Heart left ventricle (tissue), 13 donors: ENCODE measurements around the gene FOXM1.

Experiments
- POLR2A ChIP-seq, 2 donors: fragments of 450-650 bp; IDR thresholded peaks; one replicate each; pipeline ENCODE4 v1.6.1; 2017; ENCODE audit warnings: antibody characterized with exemption in 2 of 2, mild to moderate bottlenecking in 2 of 2, moderate library complexity in 2 of 2
- TF ChIP-seq, protein P1 (sequence below), 12 donors: fragments of 200-600 bp; sonication (generic) in 4 of 12; IDR thresholded peaks; one replicate each; pipeline versions ENCODE4 v1.5.0 to v1.8.0; 2018 to 2022; ENCODE audit warnings: antibody characterized with exemption in 12 of 12, mild to moderate bottlenecking in 5 of 12
- donor health status: ischemic (EF 13 %, LVEDD 7.1; RV severe dilation, severe dysfunction).
- donor health status: DM: no; HTN: yes; CAD: no.
- donor health status: DM: no; HTN: no; CAD: no.
- donor health status: ischemic (EF 25% LVEDD 6.9; RV normal size, moderate dysfunction).
- donor health status: ischemic (EF 25% LVEDD 5.7; RV mildly dilated, moderate dysfunction).
- donor health status: ischemic (EF 35%, LVEDD 5.7; RV mildly dilated, moderate dysfunction).
- donor health status: nonischemic (EF 11% LVEDD 7.7; RV severe dilation, severe dysfunction).
- donor health status: DM: yes; HTN: yes; CAD: no.
- donor health status: PGD.
- donor health status: ischemic (EF 29% LVEDD 5.4; RV normal size, mild dysfunction).
- donor health status: nonischemic (EF 23%, LVEDD 6.1; RV moderate dilation, normal function).

DNA sequence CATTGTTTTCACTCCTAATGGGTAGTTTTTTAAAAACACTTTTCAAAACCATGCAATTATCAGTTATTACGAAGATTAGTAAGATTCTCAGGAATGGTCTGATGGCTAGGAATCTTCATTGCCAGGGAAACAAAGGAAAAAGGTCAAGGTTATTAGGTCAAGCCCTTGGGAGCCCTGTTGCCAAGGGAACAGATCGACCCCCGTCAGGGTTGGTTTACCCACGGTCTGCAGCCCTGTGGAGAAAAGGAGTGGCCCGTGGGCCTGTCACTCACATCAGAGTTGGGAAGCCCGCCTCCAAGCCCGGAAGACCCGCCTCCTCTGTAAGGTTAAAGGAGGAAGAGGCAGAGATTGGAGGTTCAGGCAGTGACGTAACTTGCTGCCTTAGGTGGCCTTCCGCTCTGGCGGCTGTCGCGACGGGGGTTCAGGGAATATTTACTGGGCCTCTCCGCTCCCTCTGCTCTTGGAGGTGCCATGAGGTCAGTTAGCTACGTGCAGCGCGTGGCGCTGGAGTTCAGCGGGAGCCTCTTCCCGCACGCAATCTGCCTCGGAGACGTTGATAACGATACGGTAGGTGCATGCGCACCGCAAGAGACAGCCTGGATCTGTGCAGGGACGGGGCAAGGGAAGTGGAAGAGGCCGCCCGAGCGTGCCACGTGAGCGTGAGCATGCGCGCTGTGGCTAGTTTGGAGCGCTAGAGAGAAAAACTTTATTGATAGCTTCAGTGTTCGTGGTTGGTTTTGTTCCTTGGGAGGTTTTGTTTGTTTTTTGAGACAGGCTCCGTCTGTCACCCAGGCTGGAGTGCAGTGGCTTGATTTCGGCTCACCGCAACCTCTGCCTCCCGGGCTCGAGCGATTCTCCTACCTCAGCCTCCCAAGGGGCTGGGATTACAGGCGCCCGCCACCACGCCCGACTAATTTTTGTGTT, 64.4 kb downstream of the FOXM1 start, which contains the start of gene ITFG2:
- TF ChIP-seq POLR2A (IDR thresholded peaks at IDR 0.05) = peak in 1 of 2 donors; percentile 89
- TF ChIP-seq, protein P1, sequence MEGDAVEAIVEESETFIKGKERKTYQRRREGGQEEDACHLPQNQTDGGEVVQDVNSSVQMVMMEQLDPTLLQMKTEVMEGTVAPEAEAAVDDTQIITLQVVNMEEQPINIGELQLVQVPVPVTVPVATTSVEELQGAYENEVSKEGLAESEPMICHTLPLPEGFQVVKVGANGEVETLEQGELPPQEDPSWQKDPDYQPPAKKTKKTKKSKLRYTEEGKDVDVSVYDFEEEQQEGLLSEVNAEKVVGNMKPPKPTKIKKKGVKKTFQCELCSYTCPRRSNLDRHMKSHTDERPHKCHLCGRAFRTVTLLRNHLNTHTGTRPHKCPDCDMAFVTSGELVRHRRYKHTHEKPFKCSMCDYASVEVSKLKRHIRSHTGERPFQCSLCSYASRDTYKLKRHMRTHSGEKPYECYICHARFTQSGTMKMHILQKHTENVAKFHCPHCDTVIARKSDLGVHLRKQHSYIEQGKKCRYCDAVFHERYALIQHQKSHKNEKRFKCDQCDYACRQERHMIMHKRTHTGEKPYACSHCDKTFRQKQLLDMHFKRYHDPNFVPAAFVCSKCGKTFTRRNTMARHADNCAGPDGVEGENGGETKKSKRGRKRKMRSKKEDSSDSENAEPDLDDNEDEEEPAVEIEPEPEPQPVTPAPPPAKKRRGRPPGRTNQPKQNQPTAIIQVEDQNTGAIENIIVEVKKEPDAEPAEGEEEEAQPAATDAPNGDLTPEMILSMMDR (IDR thresholded peaks at IDR 0.05) = no peak
